DMS153 treated with DMSO at 0.1 percent for 48 hours (cell line): ENCODE results near the gene CERS5.
"Not testable (repeated sequence)": the region's sequence is repeated elsewhere in the genome, so short reads cannot be mapped to it uniquely, and the experiment has no call there.

Experiments
- DNase-seq: peaks from one replicate; lab custom pipeline; 2025; ENCODE audit not compliant: unreplicated experiment; lab: John Stamatoyannopoulos, UW

Gene CERS5

DNA sequence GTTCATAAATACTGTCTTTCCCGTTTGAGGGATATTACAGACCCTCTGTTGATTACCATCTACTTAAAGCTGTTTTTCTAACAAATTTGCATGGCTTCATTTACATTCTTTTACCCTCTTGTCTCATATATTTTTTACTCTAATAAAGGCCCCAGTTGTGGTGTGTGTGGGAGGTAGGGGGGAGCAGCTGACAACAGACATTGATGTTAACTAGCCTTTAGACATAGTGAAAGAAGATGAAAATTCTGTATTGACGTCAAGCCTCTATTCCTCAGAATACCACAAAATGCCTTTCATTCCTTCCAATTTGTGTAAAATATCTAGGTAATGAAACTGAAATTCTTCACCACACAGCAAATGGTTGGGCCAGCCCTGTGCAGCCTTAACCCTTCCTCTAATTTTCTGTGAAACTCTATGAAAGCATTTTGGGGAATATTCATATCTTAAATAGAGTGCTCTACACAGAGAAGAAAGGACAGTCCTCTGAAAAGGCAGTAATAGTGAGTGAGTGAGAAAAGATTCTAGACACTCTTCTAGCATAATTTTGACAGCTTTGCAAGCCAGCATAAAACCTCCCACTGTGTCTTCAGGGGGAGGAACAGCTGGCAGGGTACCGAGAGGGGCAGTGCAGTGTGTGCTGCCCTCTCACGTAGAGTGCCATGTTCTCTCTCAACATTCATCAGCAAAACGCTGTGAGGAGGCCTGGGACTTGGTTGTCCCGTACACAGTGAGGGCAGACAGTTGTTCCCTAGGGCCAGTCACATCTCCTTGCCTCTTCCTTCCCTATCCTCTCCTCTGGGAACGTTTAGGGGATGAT is 20.1 kb upstream of the CERS5 start:
- DNase-seq = no peak

DNA sequence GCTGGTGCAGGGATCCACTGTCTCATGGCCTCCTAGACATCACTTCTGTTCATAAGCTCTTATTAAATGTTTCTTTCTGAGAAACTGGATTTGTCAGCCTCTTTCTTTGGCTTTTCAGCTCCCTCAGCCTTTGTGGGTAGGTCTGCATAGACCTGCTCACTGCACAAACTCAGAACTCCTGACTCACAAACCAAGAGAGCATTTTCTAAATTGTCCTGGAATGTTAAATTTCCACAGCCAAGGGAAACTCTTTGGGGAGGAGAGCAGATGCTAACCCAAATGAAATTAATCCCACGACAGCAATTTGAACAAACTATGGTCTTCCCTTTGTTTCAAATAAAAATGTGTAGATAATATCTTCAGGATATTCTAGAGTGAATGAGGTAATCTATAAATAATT is 19.5 kb upstream of the CERS5 start:
- DNase-seq = no peak

DNA sequence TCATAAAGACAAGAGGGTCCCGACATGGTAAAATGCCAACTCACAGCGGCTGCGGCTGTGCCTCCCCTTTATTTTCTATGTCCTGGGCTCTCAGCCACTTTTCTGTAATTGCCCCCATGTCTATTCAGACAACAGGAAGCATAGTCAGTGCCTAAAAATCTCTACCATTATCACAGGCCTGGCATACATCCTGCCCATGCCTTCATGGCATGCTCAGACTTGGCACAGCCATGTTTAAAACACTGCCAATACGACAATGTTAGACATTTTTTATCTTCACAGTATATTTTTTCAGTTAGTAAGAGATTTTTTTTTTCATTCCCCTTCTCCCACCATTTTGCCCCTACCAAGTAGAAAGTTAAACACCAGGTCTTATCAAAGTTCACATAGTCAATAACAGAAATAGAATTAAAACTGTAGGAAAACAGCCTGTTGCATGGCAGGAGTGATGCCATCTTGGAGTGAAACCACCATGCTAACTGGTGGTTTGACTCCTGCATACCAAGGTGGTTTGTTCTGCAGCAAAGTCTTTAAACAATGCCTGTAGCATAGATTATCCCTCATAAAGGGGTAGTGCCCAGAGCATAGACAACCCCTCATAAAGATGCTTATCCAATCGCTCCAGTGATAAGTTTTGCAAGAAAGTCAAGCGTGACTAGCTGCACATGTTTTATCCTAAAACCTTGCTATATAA is 18.9 kb upstream of the CERS5 start:
- DNase-seq = peak; percentile 19

DNA sequence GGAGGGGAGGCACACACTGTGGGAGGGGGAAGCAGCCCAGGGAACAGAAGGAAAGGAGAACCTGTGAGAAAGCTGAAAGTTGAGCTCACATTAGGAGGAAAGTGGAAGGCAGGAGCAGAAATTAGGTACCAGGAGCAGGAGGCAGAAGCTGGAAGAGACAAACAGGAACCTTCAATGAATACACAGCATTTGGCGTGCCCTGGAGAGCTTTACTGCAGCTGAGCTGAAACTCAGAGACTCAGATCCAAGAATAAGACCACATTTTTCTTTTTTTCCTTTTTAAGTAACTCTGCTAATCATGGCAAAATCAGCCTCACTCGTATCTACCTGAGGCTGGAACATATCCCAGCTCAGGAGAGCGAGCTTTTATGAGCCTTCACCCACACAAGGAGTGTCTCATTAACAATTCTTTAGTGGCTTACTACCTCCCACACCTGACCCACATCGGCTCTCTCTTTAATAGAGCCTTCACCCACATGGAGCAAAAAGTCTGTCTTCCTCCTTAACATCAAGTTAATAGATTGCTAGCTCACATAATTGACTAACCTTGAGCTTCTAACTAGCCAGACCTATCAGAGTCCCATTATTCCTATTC is 18.2 kb upstream of the CERS5 start:
- DNase-seq = no peak

DNA sequence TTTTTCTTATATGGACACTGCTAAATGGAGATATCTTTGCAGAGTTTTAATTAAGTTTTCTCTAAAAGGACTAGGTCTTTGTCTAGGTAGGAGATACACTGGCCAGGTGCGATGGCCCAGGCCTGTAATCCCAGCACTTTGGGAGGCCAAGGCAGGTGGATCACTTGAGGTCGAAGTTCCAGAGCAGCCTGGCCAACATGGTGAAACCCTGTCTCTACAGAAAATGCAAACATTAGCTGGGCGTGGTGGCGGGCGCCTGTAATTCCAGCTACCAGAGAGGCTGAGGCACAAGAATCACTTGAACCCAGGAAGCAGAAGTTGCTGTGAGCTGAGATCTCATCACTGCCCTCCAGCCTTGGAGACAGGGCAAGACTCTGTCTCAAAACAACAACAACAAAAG is 17.1 kb upstream of the CERS5 start:
- no peak for DNase-seq

DNA sequence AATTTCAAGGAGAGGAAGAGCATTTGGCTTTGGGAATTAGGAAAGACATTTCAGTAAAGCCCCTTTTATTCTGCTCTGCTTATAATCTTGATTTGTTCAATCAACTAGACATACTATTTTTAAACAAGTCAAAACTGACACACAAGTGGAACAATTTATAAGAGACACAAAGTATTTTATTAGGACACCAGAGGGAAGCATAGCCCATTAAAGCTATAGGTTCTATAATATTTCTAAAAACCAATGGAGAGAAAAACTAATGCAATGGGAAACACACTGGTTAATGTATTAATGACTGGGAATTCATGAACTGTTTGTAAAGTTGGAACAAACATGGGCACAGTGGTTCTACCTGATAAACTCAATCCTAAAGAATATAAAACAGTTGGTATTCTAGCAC is 15.3 kb upstream of the CERS5 start:
- no peak for DNase-seq

DNA sequence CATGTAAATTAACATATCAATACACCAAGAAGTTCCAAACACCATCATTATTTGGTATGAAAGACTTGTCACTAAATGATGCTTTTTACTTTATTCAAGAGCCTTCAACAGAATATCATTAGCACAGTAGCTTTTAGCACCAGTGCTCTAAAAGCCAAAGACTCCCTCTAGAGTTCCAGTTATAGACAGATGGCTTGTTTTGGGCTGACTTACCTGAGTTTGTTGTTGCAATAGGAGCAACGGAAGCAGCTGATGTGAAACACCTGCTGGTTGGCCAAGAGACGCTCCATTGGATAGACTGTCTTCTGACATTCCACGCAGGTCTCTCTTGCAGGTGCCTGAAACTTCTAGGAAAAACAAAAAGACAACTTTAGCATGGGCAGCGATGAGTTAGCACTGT is 14.5 kb upstream of the CERS5 start:
- DNase-seq = no peak

DNA sequence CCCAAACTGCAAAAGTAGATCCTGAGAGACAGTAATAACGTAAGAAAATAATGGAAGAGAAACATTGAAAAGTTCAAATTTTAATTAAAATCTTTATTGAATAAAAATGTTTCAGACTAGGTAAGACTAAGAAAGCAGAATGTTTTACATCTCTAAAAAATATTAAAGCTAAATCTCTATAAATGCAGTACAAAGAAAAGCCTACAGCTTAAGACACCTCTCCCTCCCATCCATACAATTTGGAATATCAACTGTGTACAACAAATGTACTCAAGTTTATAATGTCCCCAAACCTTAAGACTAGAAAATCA is 8.5 kb upstream of the CERS5 start:
- DNase-seq = no peak

DNA sequence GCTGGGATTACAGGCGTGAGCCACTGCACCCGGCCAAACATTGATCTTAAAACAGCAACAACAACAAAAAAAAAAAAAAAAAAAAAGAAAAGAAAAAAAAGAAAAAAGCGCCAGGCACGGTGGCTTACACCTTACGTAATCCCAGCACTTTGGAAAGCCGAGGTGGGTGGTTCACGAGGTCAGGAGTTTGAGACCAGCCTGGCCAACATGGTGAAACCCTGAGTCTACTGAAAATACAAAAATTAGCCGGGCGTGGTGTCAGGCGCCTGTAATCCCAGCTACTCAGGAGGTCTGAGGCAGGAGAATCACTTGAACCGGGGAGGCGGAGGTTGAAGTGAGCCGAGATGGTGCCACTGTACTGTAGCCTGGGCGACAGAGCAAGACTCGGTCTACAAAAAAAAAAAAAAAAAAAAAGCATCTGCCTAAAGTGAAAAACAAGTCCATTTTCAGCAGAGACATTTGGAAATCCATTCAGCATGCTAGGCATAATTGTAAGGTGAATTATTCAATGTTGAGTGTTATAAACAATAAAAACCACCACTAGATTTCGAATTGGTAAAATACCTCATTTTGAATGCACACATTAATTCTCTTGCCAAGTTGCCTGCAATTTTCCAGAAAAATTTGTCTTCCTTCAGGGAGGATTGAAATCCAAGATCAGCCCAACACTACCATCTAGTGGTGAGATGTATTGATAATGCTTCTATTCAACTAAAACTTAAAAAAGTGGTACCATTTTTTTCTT is 8.0 kb upstream of the CERS5 start:
- peak; percentile 27 for DNase-seq

DNA sequence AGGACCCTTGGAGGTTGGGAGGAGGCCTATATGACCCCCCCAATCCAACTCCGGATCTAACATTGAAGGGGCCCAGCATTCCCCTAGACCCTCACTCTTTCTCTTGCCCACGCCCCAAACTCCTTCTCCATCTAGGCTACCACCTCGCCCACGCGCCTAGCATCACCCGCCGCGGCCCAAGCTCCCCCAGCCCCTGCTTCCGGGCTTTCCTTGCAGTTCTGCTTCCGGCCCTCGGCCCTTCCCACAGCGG is 445 bp downstream of the CERS5 start:
- no peak for DNase-seq

DNA sequence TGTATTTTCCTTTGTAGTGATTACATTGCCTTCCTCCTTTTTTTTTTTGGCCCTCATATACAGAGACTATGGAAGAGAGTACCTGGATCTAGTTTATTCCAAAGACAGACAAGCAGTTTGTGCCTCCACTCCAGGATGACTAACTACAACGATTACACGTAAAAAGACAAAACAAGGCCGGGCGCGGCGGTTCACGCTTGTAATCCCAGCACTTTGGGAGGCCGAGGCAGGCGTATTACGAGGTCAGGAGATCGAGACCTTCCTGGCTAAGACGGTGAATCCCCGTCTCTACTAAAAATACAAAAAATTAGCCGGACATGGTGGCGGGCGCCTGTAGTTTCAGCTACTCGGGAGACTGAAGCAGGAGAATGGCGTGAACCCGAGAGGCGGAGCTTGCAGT is 2.2 kb downstream of the CERS5 start:
- no peak for DNase-seq

DNA sequence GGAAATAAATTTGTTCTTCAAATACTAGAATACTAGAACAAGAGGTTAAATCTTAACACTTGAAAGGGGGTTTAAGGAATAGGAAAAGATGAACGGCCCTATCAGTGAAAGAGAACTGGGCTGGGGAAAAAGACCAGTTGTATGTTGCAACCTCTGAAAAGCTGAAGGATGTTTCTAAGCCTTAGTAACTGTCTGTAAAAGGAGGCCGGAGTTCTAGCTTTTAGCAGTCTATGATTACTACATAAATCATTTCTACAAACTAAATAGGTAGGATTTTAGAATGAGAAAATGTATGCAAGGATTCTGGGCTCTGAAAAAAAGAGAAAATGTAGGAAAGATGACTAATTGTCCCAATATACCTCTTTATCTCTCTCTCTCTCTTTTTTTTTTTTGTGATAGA is 4.9 kb downstream of the CERS5 start:
- no peak for DNase-seq

DNA sequence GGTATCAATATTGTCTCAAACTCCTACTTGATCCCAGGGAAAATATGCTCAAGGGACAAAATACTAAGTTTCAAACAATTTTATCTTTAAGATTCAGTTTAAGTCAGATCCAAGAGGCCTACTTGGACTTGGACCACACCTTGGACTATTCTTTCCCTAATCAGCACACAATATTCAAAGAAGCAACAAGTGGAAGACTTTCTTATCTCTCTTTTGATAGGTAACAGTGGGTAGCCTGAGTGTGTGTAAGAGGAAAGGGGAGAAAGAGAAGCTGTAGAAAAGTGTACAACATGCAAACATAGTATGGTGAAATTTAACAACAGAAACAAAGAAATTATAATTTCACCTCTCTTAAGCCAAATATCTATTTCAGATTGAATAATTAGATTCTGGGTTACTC is 6.5 kb downstream of the CERS5 start:
- DNase-seq = no peak

DNA sequence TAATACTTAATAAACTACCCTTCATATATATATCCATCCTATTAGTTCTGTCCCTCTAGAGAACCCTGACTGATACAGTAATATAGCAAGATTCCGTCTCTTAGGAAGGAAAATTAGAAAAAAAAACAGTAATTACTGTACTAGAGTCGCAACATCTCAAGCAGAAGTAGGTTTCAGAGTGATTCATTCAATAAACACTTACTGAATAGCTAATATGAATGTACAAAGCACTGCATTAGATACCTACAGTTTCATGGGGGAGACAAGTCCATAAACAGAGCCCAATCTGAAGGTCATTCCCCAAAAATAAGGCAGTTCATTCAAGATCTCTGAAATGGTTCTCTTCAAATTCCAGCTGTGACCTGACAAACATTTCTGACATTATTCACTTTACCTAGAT is 9.9 kb downstream of the CERS5 start:
- DNase-seq = no peak

DNA sequence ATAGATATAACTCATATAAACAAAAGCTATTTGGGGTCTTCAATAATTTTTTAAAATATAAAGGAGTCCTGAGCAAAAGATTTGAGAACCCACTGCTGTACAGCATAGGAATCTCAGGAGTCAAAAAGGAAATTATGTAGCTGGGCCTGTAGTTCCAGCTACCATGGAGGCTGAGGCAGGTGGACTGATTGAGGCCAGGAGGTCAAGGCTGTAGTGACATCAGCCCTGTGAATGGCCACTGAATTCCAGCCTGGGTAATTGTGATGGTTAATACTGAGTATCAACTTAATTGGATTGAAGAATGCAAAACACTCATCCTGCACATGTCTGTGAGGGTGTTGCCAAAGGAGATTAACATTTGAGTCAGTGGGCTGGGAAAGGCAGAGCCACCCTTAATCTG is 10.5 kb downstream of the CERS5 start:
- no peak for DNase-seq

DNA sequence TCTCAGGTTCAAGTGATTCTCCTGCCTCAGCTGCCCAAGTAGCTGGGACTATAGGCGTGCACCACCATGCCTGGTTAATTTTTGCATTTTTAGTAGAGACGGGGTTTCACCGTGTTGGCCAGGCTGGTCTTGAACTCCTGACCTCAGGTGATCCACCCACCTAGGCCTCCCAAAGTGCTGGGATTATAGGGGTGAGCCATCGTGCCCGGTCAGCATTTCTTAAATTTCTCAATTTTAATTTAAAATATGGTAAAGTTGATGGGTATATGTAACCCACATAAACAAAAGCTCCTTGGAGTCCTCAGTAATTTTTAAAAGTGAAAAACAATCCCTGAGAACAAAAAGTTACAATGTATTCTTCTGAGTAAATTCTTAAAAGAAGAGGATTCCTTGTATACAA is 12.2 kb downstream of the CERS5 start:
- not testable (repeated sequence) for DNase-seq

DNA sequence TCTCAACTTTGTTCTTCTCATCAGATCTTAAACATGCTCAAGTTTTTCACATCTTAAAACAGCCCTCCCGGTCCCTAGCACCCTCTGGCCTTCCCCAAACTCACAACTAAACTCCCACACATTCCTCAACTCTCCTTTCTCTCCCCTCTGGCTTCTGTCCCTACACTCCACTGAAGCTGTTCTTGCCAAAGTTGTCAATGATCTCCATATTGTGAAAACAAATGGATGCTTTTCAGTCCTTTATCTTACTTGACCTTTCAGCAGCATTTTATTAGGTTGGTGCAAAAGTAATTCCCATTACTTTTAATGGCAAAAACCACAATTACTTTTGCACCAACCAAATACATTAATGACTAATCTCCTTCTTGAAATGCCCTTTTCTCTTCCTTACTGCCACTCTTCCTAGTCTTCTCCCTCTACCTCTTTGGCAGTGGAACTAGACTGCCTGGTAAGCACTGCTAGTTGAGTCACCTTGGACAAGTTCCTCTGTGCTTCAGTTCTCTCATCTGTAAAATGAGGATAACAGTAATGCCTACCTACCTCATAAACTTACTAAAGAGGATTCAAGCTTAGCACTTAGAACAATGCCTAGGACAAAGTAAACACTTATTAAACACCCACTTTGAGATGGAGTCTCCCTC is 16.0 kb downstream of the CERS5 start:
- DNase-seq = no peak

DNA sequence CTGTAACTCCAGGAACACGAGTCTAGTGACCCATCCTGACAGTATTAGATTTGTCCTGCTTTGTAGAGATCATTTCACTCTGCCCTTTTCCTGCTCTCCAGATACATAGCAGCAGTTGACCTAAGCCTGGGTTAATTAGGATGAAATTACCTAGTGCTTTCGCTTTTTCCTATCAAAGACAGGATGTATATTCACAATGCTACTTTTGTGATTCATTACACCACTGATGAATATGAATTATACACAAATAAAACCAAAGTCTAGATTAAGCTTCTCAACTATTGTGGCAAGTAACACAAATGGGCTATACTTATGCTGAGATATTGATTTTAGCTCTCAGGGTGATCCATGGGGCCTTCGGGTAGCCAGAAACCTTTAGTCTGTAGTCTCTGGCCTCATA is 17.9 kb downstream of the CERS5 start:
- no peak for DNase-seq

DNA sequence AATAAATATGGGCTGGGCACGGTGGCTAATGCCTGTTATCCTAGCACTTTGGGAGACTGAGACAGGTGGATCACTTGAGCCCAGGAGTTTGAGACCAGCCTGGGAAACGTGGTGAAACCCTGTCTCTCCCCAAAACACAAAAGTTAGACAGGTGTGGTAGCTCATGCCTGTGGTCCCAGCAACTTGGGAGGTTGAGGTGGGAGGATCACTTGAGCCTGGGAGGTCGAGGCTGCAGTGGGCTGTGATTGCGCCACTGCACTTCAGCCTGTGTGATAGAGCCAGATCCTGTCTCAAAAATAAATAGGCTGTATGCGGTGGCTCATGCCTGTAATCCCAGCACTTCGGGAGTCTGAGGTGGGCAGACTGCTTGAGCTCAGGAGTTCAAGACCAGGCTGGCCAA is 19.2 kb downstream of the CERS5 start:
- DNase-seq = not testable (repeated sequence)

DNA sequence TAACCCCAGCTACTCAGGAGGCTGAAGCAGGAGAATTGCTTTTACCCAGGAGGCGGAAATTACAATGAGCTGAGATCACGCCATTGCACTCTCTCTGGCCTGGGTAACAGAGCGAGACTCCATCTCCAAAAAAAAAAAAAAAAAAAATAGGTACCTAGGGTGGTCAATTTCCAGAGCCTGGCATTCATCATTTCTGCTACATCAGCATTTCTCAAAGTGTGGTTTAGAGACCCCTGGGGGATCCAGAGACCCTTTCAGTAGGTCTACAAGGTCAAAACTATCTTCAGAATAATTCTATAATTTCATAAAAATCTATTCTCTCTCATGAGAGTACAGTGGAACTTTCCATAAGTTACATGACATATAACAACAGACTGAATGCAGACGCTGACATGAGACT is 19.9 kb downstream of the CERS5 start:
- DNase-seq = no peak

DNA sequence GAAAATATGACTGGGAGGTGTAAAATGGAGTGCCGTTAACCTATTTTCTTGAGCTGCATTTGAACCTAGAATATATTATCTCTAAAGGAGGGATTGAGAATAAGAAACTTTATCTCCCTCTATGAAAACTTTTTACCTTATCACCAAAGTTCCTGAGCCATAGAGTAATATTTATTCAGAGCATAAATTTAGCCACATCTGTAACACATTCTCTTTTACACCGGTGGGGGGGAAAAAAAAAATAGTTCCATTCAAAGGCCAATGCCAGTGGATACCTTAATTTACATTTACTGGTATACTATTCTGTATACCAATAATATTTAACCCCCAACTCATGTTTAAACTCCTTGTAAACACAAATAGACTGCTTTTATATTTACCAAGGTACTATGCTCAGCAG is 21.7 kb downstream of the CERS5 start:
- DNase-seq = no peak

DNA sequence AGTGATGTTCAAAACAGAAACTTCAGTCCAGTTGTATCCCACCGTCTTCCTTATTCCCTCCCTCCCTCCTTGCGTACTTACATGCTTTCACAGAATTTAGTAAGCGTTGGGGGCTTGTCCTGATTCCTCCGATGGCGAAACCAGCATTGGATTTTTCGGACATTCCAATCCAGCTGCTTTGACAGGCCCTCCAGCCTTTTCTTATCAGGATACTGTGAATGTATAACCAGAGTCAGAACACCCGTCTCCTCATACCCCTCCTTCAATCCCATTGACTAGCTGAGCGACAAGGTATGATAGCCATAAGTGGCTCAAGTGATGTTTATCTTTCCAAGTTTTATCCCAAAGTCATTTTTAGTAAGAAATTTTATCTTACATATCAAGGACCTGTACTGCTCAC is 24.2 kb downstream of the CERS5 start:
- no peak for DNase-seq
